Measurements from ENCODE around the gene GOLGA5. TPM values are rescaled to one million over a fixed set of nuclear protein-coding genes. Genes with fewer than 3 reads are reported as not detected.
A peak's percentile ranks its signal among the peaks of the same experiment; 100 is the strongest.
"Not testable (repeated sequence)": the region's sequence is repeated elsewhere in the genome, so short reads cannot be mapped to it uniquely, and the experiment has no call there.

Gene GOLGA5
- total and polyA plus RNA-seq, 2 experiments from 2014 or later = 50.0 to 62.4 TPM

GRCh38 chr14:92819011-92819597, 25.0 kb downstream of the GOLGA5 start:
- Histone ChIP-seq H3K36me3 (replicated peaks; ENCODE audit: insufficient read depth, low read depth) (no peaks in the 10 kb centered on the region), H3K79me2 (no peaks in the 10 kb centered on the region), H3K4me1 (ENCODE audit: insufficient read depth) (peaks cover 7% of the 10 kb centered on the region), H3K4me2 (no peak overlapping the region), H4K20me1 (ENCODE audit: insufficient read depth, poor library complexity, severe bottlenecking) (no peaks in the 10 kb centered on the region), H2AFZ (no peak overlapping the region), H3K27ac (peak overlapping the region; percentile 46), H3K27me3 (no peaks in the 10 kb centered on the region), H3K9me2 (replicated peaks; ENCODE audit: insufficient read depth) (no peaks in the 10 kb centered on the region), H3K4me3 (no peak overlapping the region), H3K9me3 (ENCODE audit: low read depth) (no peaks in the 10 kb centered on the region)
- DNase-seq (ENCODE audit: low spot score) = peak; percentile 8
- no peak for TF ChIP-seq EZH2 (IDR thresholded peaks at IDR 0.05; ENCODE audit: borderline replicate concordance)
- TF ChIP-seq, protein P1, sequence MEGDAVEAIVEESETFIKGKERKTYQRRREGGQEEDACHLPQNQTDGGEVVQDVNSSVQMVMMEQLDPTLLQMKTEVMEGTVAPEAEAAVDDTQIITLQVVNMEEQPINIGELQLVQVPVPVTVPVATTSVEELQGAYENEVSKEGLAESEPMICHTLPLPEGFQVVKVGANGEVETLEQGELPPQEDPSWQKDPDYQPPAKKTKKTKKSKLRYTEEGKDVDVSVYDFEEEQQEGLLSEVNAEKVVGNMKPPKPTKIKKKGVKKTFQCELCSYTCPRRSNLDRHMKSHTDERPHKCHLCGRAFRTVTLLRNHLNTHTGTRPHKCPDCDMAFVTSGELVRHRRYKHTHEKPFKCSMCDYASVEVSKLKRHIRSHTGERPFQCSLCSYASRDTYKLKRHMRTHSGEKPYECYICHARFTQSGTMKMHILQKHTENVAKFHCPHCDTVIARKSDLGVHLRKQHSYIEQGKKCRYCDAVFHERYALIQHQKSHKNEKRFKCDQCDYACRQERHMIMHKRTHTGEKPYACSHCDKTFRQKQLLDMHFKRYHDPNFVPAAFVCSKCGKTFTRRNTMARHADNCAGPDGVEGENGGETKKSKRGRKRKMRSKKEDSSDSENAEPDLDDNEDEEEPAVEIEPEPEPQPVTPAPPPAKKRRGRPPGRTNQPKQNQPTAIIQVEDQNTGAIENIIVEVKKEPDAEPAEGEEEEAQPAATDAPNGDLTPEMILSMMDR (IDR thresholded peaks at IDR 0.05; ENCODE audit: poor library complexity) = no peak
- no peak for TF ChIP-seq EZH2phosphoT487 (IDR thresholded peaks at IDR 0.05; ENCODE audit: low read depth, severe bottlenecking, unreplicated experiment)
- WGBS (ENCODE audit: low lambda C conversion rate, missing lambda C conversion rate) = 89% methylated on average over 6 of the region's 6 CpGs

GRCh38 chr14:92819680-92820535, 25.8 kb downstream of the GOLGA5 start:
- not testable (repeated sequence) for H4K20me1 ChIP-seq (ENCODE audit: insufficient read depth, poor library complexity, severe bottlenecking); DNase-seq (ENCODE audit: low spot score); H3K9me2 ChIP-seq (replicated peaks; ENCODE audit: insufficient read depth); H3K4me3 ChIP-seq; H3K4me2 ChIP-seq; H3K79me2 ChIP-seq; H3K4me1 ChIP-seq (ENCODE audit: insufficient read depth); H2AFZ ChIP-seq; H3K36me3 ChIP-seq (replicated peaks; ENCODE audit: insufficient read depth, low read depth); H3K27me3 ChIP-seq; H3K9me3 ChIP-seq (ENCODE audit: low read depth)
- H3K27ac ChIP-seq = peak overlapping the region; percentile 46
- WGBS (ENCODE audit: low lambda C conversion rate, missing lambda C conversion rate) = 69% methylated on average over 13 of the region's 13 CpGs

GRCh38 chr14:92820536-92820840, 26.4 kb downstream of the GOLGA5 start:
- not testable (repeated sequence) for H2AFZ ChIP-seq; H3K4me3 ChIP-seq; H3K79me2 ChIP-seq; H3K4me1 ChIP-seq (ENCODE audit: insufficient read depth); H3K36me3 ChIP-seq (replicated peaks; ENCODE audit: insufficient read depth, low read depth); H3K9me2 ChIP-seq (replicated peaks; ENCODE audit: insufficient read depth); H3K27me3 ChIP-seq; H3K4me2 ChIP-seq; H4K20me1 ChIP-seq (ENCODE audit: insufficient read depth, poor library complexity, severe bottlenecking); DNase-seq (ENCODE audit: low spot score); H3K9me3 ChIP-seq (ENCODE audit: low read depth)
- peak overlapping the region; percentile 46 for H3K27ac ChIP-seq
- 86% methylated on average over 7 of the region's 7 CpGs for WGBS (ENCODE audit: low lambda C conversion rate, missing lambda C conversion rate)

DNA sequence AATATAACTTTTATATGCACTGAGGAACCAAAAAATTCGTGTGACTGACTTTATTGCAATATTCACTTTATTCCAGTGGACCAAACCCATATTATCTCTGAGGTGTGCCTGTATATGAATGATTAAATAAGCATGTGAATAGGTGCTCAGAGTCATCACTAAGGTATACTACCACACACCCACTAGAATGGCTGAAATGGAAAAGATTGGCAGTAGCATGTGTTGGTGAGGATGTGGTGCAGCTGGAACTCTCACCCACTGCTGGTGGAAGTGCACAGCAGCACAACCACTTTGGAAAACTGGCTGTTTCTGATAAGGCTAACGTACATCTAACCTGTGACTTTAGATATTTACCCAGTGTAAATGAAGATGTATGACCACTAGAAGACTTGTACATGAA, 36.8 kb downstream of the GOLGA5 start:
- 75% methylated on average over 2 of the region's 2 CpGs for WGBS (ENCODE audit: low lambda C conversion rate, missing lambda C conversion rate)
- Histone ChIP-seq H2AFZ (no peak overlapping the region), H3K4me1 (ENCODE audit: insufficient read depth) (no peaks in the 10 kb centered on the region), H3K27me3 (no peaks in the 10 kb centered on the region), H3K9me2 (replicated peaks; ENCODE audit: insufficient read depth) (no peaks in the 10 kb centered on the region), H3K36me3 (replicated peaks; ENCODE audit: insufficient read depth, low read depth) (no peaks in the 10 kb centered on the region), H3K4me3 (no peak overlapping the region), H4K20me1 (ENCODE audit: insufficient read depth, poor library complexity, severe bottlenecking) (no peaks in the 10 kb centered on the region), H3K9me3 (ENCODE audit: low read depth) (no peaks in the 10 kb centered on the region), H3K27ac (no peak overlapping the region), H3K79me2 (no peaks in the 10 kb centered on the region), H3K4me2 (no peak overlapping the region)
- DNase-seq (ENCODE audit: low spot score) = no peak
- TF ChIP-seq EZH2phosphoT487 (IDR thresholded peaks at IDR 0.05; ENCODE audit: low read depth, severe bottlenecking, unreplicated experiment) (no peak), EZH2 (IDR thresholded peaks at IDR 0.05; ENCODE audit: borderline replicate concordance) (no peak)
- TF ChIP-seq, protein P1 (IDR thresholded peaks at IDR 0.05; ENCODE audit: poor library complexity) = no peak
